ENCODE results near the gene MARCHF4.

Gene MARCHF4

DNA sequence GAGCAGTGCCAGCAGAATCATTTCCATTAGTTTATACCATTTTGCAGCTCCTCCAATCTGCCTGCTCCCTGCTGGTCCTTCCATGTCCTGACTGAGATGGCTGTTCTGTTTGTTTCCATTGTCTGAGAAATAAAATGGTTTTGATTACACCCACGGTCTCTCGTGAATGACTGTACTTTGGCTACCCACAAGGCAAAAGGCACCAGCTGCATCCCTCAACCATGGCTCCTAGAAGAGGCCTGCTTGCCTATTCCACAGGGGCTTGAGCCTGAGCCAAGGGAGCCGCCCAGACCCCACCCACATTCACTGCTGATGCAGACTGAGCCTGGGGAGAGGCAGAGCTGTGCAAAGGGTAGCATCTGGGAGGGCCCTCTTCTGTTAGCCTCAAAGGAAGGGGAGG lies 31.2 kb downstream of the MARCHF4 start:
- Histone ChIP-seq H3K4me3 (ENCODE audit: insufficient read depth in 1 of 2, low read depth in 1 of 2, low read length in 2 of 2) (peak overlapping the region in 1 of 2 experiments; percentile 21), H2AFZ (ENCODE audit: low read depth, low read length) (peak overlapping the region; percentile 54), H2BK5ac (ENCODE audit: low read depth, low read length, poor library complexity, severe bottlenecking) (no peak overlapping the region), H3K9ac (ENCODE audit: low read length) (peak overlapping the region; percentile 9), H2AK5ac (ENCODE audit: low read length, severe bottlenecking) (no peak overlapping the region), H2BK15ac (ENCODE audit: low read depth, poor library complexity, severe bottlenecking) (no peak overlapping the region), H3K79me1 (replicated peaks; ENCODE audit: low read length, poor library complexity, severe bottlenecking) (no peaks in the 10 kb centered on the region), H2BK12ac (ENCODE audit: low read length in 2 of 2) (peak overlapping the region in 1 of 2 experiments; percentile 47), H3K9me3 (ENCODE audit: control insufficient read depth, low read length) (no peaks in the 10 kb centered on the region), H3K27me3 (ENCODE audit: control insufficient read depth in 1 of 2, insufficient read depth in 1 of 2, low read length in 2 of 2) (no peaks in the 10 kb centered on the region), H3K23ac (ENCODE audit: low read length in 2 of 2) (no peak overlapping the region), H4K8ac (ENCODE audit: low read length) (peak overlapping the region; percentile 80), H3K36me3 (ENCODE audit: control insufficient read depth in 1 of 2, insufficient read depth in 2 of 2, low read depth in 1 of 2, low read length in 2 of 2) (no peaks in the 10 kb centered on the region), H3K27ac (ENCODE audit: low read length, poor library complexity, severe bottlenecking) (no peak overlapping the region), H3K4ac (ENCODE audit: low read depth in 1 of 2, low read length in 2 of 2) (peak overlapping the region in 1 of 2 experiments; percentile 46), H3K4me2 (ENCODE audit: low read length, poor library complexity, severe bottlenecking) (no peak overlapping the region), H3K4me1 (ENCODE audit: control insufficient read depth, insufficient read depth, low read depth, low read length) (peaks cover 9% of the 10 kb centered on the region), H4K91ac (ENCODE audit: low read length) (no peak overlapping the region), H3K18ac (ENCODE audit: low read depth in 1 of 2, low read length in 2 of 2) (peak overlapping the region in 1 of 2 experiments; percentile 45), H3K14ac (ENCODE audit: low read length in 2 of 2) (no peak overlapping the region), H2BK120ac (ENCODE audit: low read depth, low read length) (no peak overlapping the region)
- no peak for DNase-seq
- WGBS, result 94% methylated on average over 3 of the region's 3 CpGs

DNA sequence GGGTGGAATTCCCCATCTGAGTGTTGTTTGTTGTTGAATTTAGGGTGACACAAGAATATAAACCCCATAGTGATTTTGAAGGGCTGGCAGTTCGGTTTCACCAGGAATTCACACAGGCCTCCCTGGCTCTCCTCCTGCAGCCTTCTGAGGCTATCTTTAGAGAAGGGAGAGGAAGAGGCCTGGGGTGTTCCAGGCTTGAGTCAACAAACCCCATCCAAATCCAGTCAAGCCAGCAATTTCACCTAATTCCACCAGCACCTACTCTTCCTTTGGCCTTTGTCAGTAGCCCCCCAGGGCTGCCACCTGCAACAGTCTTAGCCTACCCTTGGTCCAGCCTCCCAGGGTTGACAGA lies 32.0 kb downstream of the MARCHF4 start:
- WGBS, result 25% methylated on average over 1 of the region's 1 CpG

DNA sequence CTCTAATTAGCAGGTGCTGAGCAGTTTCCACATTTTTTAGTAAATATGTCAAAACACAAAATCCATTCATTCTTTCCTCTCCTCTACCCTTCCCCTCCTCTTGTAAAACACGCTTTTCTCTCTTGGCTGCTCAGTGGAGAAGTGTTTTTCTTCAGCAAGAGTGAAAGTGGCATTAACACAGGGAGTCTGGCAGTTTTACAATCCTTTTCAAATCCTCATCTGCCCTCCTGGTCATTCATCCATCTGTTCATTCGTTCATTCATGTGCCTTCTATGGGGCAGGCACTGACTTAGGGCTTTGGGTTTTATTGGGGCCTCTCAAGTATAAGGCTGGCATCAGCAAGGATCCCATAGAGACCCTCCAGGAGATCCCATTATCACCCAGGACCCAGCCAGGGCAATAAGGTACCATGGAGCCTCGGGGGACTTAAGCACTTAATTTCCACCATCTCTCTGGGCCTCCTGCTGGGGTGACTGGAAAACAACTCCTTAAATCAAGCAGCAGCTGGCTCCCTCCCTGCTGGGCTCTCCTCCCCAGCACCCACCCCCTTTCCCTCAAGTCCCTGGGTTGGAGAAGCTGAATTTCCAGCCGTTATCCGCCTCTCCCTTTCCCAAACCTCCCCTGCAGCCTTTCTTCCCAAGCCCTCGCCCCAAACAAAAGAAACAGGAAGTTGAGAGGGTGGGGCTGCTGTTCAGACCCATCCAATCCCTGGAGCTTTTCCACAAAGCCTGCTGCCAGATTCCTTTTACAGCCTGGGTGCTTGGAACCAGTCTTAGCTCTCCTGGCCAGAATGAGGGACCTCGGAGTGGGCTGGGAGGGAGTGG lies 32.6 kb downstream of the MARCHF4 start:
- Histone ChIP-seq H2BK12ac (ENCODE audit: low read length in 2 of 2) (peak overlapping the region in 1 of 2 experiments; percentile 73), H3K18ac (ENCODE audit: low read depth in 1 of 2, low read length in 2 of 2) (peak overlapping the region; percentile 61 to 89), H3K36me3 (ENCODE audit: control insufficient read depth in 1 of 2, insufficient read depth in 2 of 2, low read depth in 1 of 2, low read length in 2 of 2) (no peaks in the 10 kb centered on the region), H3K23ac (ENCODE audit: low read length in 2 of 2) (no peak overlapping the region), H3K14ac (ENCODE audit: low read length in 2 of 2) (no peak overlapping the region), H3K4me2 (ENCODE audit: low read length, poor library complexity, severe bottlenecking) (peak overlapping the region; percentile 27), H3K4ac (ENCODE audit: low read depth in 1 of 2, low read length in 2 of 2) (peak overlapping the region; percentile 57 to 93), H2AFZ (ENCODE audit: low read depth, low read length) (no peak overlapping the region), H3K27me3 (ENCODE audit: control insufficient read depth in 1 of 2, insufficient read depth in 1 of 2, low read length in 2 of 2) (no peaks in the 10 kb centered on the region), H2AK5ac (ENCODE audit: low read length, severe bottlenecking) (no peak overlapping the region), H3K4me3 (ENCODE audit: insufficient read depth in 1 of 2, low read depth in 1 of 2, low read length in 2 of 2) (no peak overlapping the region), H2BK15ac (ENCODE audit: low read depth, poor library complexity, severe bottlenecking) (peak overlapping the region; percentile 75), H3K9ac (ENCODE audit: low read length) (peak overlapping the region; percentile 50), H4K8ac (ENCODE audit: low read length) (peak overlapping the region; percentile 78), H3K4me1 (ENCODE audit: control insufficient read depth, insufficient read depth, low read depth, low read length) (peaks cover 9% of the 10 kb centered on the region), H4K91ac (ENCODE audit: low read length) (no peak overlapping the region), H3K79me1 (replicated peaks; ENCODE audit: low read length, poor library complexity, severe bottlenecking) (no peaks in the 10 kb centered on the region), H3K27ac (ENCODE audit: low read length, poor library complexity, severe bottlenecking) (no peak overlapping the region), H2BK5ac (ENCODE audit: low read depth, low read length, poor library complexity, severe bottlenecking) (no peak overlapping the region), H3K9me3 (ENCODE audit: control insufficient read depth, low read length) (no peaks in the 10 kb centered on the region), H2BK120ac (ENCODE audit: low read depth, low read length) (peak overlapping the region; percentile 42)
- WGBS, result 26% methylated on average over 6 of the region's 7 CpGs
- peak; percentile 57 for DNase-seq

More for the DNA sequence above, 32.0 kb downstream of the MARCHF4 start:
- Histone ChIP-seq H3K4me3 (ENCODE audit: insufficient read depth in 1 of 2, low read depth in 1 of 2, low read length in 2 of 2) (peak overlapping the region in 1 of 2 experiments; percentile 21), H3K4me2 (ENCODE audit: low read length, poor library complexity, severe bottlenecking) (no peak overlapping the region), H3K9me3 (ENCODE audit: control insufficient read depth, low read length) (no peaks in the 10 kb centered on the region), H3K14ac (ENCODE audit: low read length in 2 of 2) (peak overlapping the region in 1 of 2 experiments; percentile 68), H3K79me1 (replicated peaks; ENCODE audit: low read length, poor library complexity, severe bottlenecking) (no peaks in the 10 kb centered on the region), H3K4ac (ENCODE audit: low read depth in 1 of 2, low read length in 2 of 2) (peak overlapping the region; percentile 57 to 93), H4K91ac (ENCODE audit: low read length) (peak overlapping the region; percentile 25), H3K27ac (ENCODE audit: low read length, poor library complexity, severe bottlenecking) (no peak overlapping the region), H3K18ac (ENCODE audit: low read depth in 1 of 2, low read length in 2 of 2) (peak overlapping the region; percentile 79 to 89), H3K23ac (ENCODE audit: low read length in 2 of 2) (no peak overlapping the region), H2BK120ac (ENCODE audit: low read depth, low read length) (no peak overlapping the region), H3K4me1 (ENCODE audit: control insufficient read depth, insufficient read depth, low read depth, low read length) (peaks cover 9% of the 10 kb centered on the region), H2BK5ac (ENCODE audit: low read depth, low read length, poor library complexity, severe bottlenecking) (no peak overlapping the region), H3K36me3 (ENCODE audit: control insufficient read depth in 1 of 2, insufficient read depth in 2 of 2, low read depth in 1 of 2, low read length in 2 of 2) (no peaks in the 10 kb centered on the region), H2AK5ac (ENCODE audit: low read length, severe bottlenecking) (peak overlapping the region; percentile 47), H2AFZ (ENCODE audit: low read depth, low read length) (no peak overlapping the region), H4K8ac (ENCODE audit: low read length) (peak overlapping the region; percentile 96), H2BK12ac (ENCODE audit: low read length in 2 of 2) (peak overlapping the region in 1 of 2 experiments; percentile 59), H3K9ac (ENCODE audit: low read length) (peak overlapping the region; percentile 50), H2BK15ac (ENCODE audit: low read depth, poor library complexity, severe bottlenecking) (no peak overlapping the region), H3K27me3 (ENCODE audit: control insufficient read depth in 1 of 2, insufficient read depth in 1 of 2, low read length in 2 of 2) (no peaks in the 10 kb centered on the region)
- no peak for DNase-seq

DNA sequence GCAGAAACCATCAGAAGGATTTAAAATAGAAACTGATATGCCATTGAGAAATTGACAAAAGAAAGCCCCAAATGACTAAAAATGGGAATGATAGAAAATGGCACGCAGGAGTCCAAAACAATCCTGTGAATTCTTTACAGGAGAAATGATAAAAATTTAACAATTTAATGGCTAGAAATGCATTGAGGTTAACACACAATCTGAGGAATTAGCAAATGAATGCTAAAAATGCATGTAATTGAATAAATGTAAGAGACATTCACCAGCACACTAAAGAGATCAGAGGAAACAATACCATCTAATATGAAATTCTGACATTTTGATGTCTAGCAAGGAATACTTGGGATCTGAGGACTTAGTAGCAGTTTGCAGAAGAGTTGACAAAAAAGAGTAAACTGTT lies 37.0 kb downstream of the MARCHF4 start:
- Histone ChIP-seq H3K9me3 (ENCODE audit: control insufficient read depth, low read length) (no peaks in the 10 kb centered on the region), H2BK15ac (ENCODE audit: low read depth, poor library complexity, severe bottlenecking) (no peak overlapping the region), H3K14ac (ENCODE audit: low read length in 2 of 2) (no peak overlapping the region), H3K27ac (ENCODE audit: low read length, poor library complexity, severe bottlenecking) (no peak overlapping the region), H3K18ac (ENCODE audit: low read depth in 1 of 2, low read length in 2 of 2) (no peak overlapping the region), H3K4me3 (ENCODE audit: insufficient read depth in 1 of 2, low read depth in 1 of 2, low read length in 2 of 2) (no peak overlapping the region), H3K79me1 (replicated peaks; ENCODE audit: low read length, poor library complexity, severe bottlenecking) (peaks cover 2% of the 10 kb centered on the region), H3K9ac (ENCODE audit: low read length) (no peak overlapping the region), H4K91ac (ENCODE audit: low read length) (no peak overlapping the region), H2BK5ac (ENCODE audit: low read depth, low read length, poor library complexity, severe bottlenecking) (no peak overlapping the region), H3K27me3 (ENCODE audit: control insufficient read depth in 1 of 2, insufficient read depth in 1 of 2, low read length in 2 of 2) (no peaks in the 10 kb centered on the region), H3K4me2 (ENCODE audit: low read length, poor library complexity, severe bottlenecking) (no peak overlapping the region), H3K36me3 (ENCODE audit: control insufficient read depth in 1 of 2, insufficient read depth in 2 of 2, low read depth in 1 of 2, low read length in 2 of 2) (no peaks in the 10 kb centered on the region), H4K8ac (ENCODE audit: low read length) (no peak overlapping the region), H3K4me1 (ENCODE audit: control insufficient read depth, insufficient read depth, low read depth, low read length) (peaks cover 6% of the 10 kb centered on the region), H3K23ac (ENCODE audit: low read length in 2 of 2) (no peak overlapping the region), H2BK12ac (ENCODE audit: low read length in 2 of 2) (no peak overlapping the region), H2BK120ac (ENCODE audit: low read depth, low read length) (no peak overlapping the region), H2AK5ac (ENCODE audit: low read length, severe bottlenecking) (no peak overlapping the region), H2AFZ (ENCODE audit: low read depth, low read length) (no peak overlapping the region), H3K4ac (ENCODE audit: low read depth in 1 of 2, low read length in 2 of 2) (no peak overlapping the region)
- 100% methylated on average over 1 of the region's 1 CpG for WGBS
- DNase-seq, result no peak

All from mesenchymal stem cell (in vitro differentiated cells and primary cell).